HCT116 (cell line): ENCODE data around the gene CREB1.

ENCODE experiments used
- CEBPB ChIP-seq: IDR thresholded peaks from 2 replicates; pipeline ENCODE4 v1.6.1; 2012; ENCODE audit warnings: low read depth
- CTCF ChIP-seq, 3 experiments: fragments of 200-600 bp in 1 of 3; sonication (generic) in 1 of 3; IDR thresholded peaks in 2 of 3; conservative IDR thresholded peaks in 1 of 3; 2 replicates each; pipeline ENCODE4 v1.5.1; 2012 to 2017; ENCODE audit warnings: low read depth in 2 of 3, low read length in 2 of 3, antibody characterized with exemption in 1 of 3, borderline replicate concordance in 1 of 3, control low read depth in 1 of 3, mild to moderate bottlenecking in 1 of 3, mixed read lengths in 1 of 3, mixed run types in 1 of 3, moderate library complexity in 1 of 3; ENCODE audit not compliant: insufficient read depth in 1 of 3
- EGR1 ChIP-seq: IDR thresholded peaks from 2 replicates; pipeline ENCODE4 v1.6.1; 2012; ENCODE audit warnings: low read depth
- EZH2 ChIP-seq: fragments of 200-600 bp; sonication (generic); IDR thresholded peaks from 2 replicates; pipeline ENCODE4 v1.6.1; 2017; ENCODE audit warnings: antibody characterized with exemption, mixed run types
- EZH2phosphoT487 ChIP-seq: fragments of 200-600 bp; IDR thresholded peaks from 2 replicates; pipeline ENCODE4 v1.6.1; 2018; ENCODE audit warnings: antibody characterized with exemption, borderline replicate concordance
- JUND ChIP-seq: IDR thresholded peaks from 2 replicates; pipeline ENCODE4 v1.6.1; 2012
- MAX ChIP-seq: IDR thresholded peaks from 2 replicates; pipeline ENCODE4 v1.6.1; 2012
- POLR2A ChIP-seq: IDR thresholded peaks from 2 replicates; pipeline ENCODE4 v1.7.0; 2011; ENCODE audit warnings: borderline replicate concordance; ENCODE audit not compliant: insufficient read depth, insufficient read length; ENCODE audit errors: extremely low read depth
- POLR2AphosphoS5 ChIP-seq: IDR thresholded peaks from 2 replicates; pipeline ENCODE4 v1.6.1; 2011; ENCODE audit warnings: mild to moderate bottlenecking, low read depth, low read length, moderate library complexity
- REST ChIP-seq: IDR thresholded peaks from 2 replicates; pipeline ENCODE4 v1.6.1; 2012; ENCODE audit warnings: low read depth
- SIN3A ChIP-seq: IDR thresholded peaks from 2 replicates; pipeline ENCODE4 v1.6.1; 2012; ENCODE audit warnings: low read depth
- YY1 ChIP-seq: IDR thresholded peaks from 2 replicates; pipeline ENCODE4 v1.6.1; 2011; ENCODE audit warnings: low read length, low read depth, moderate library complexity, mild to moderate bottlenecking; ENCODE audit not compliant: insufficient replicate concordance; ENCODE audit errors: extremely low read depth
- ZFX ChIP-seq: fragments of 450-650 bp; IDR thresholded peaks from 2 replicates; pipeline ENCODE4 v1.6.1; 2017
- ZNF274 ChIP-seq: fragments of 200-500 bp; sonication (Bioruptor generic); IDR thresholded peaks from 2 replicates; pipeline ENCODE4 v1.6.1; 2014; ENCODE audit warnings: mild to moderate bottlenecking, low read depth, low read length, inconsistent platforms

- TF ChIP-seq CTCF (IDR thresholded peaks at IDR 0.05 in 2 of 3, conservative IDR thresholded peaks at IDR 0.05 in 1 of 3; ENCODE audit: borderline replicate concordance in 1 of 3, insufficient read depth in 1 of 3, low read depth in 2 of 3, low read length in 2 of 3) (no peak), POLR2A (no peak), EGR1 (no peak), ZFX (no peak), POLR2AphosphoS5 (no peak), REST (no peak), EZH2 (no peak), EZH2phosphoT487 (no peak), CEBPB (no peak), YY1 (no peak), JUND (no peak), ZNF274 (no peak), SIN3A (no peak), MAX (no peak)
Measured at GRCh38 chr2:207511851-207512250, 17.9 kb upstream of the CREB1 start.
